Keratinocyte (primary cell): ENCODE results near the gene TAGLN. TPM values are rescaled to one million over a fixed set of nuclear protein-coding genes. Genes with fewer than 3 reads are reported as not detected.

Experiments used
- DNase-seq: peaks from one replicate; pipeline ENCODE4 v3.0.0-alpha.2; 2011; ENCODE audit warnings: low read depth, missing footprints, low spot score
- FAIRE-seq: peaks from 2 replicates; lab custom pipeline; 2011; peaks lifted over from hg19 to GRCh38; lab: Jason Lieb, UNC
- H2AFZ ChIP-seq: 2 replicates; pipeline ENCODE4 v1.6.0; 2012; ENCODE audit warnings: low read length, control low read depth, inconsistent platforms; ENCODE audit not compliant: control insufficient read depth
- H3K27ac ChIP-seq: 2 replicates; pipeline ENCODE4 v1.5.1; 2011; ENCODE audit warnings: low read length; ENCODE audit not compliant: control insufficient read depth, insufficient read depth
- H3K27me3 ChIP-seq: 3 replicates; pipeline ENCODE4 v1.6.0; 2011; ENCODE audit warnings: low read length; ENCODE audit not compliant: control insufficient read depth, insufficient read depth; ENCODE audit errors: extremely low read depth
- H3K36me3 ChIP-seq, 2 experiments: 2 replicates in 1 of 2; 3 replicates in 1 of 2; pipeline ENCODE4 v1.5.1; 2011; ENCODE audit warnings: low read length in 2 of 2, mild to moderate bottlenecking in 1 of 2; ENCODE audit not compliant: control insufficient read depth in 2 of 2, insufficient read depth in 2 of 2; ENCODE audit errors: extremely low read depth in 1 of 2
- H3K4me1 ChIP-seq: 3 replicates; pipeline ENCODE4 v1.5.1; 2011; ENCODE audit warnings: low read length; ENCODE audit not compliant: control insufficient read depth, insufficient read depth; ENCODE audit errors: extremely low read depth
- H3K4me2 ChIP-seq: 3 replicates; pipeline ENCODE4 v1.6.0; 2011; ENCODE audit warnings: low read depth, low read length; ENCODE audit not compliant: control insufficient read depth, insufficient read depth; ENCODE audit errors: extremely low read depth
- H3K4me3 ChIP-seq, 3 experiments: fragments of 200-600 bp in 1 of 3; sonication (generic) in 1 of 3; 2 replicates in 2 of 3; 3 replicates in 1 of 3; pipeline ENCODE4 v1.5.1; 2011 to 2016; ENCODE audit warnings: low read length in 3 of 3, mild to moderate bottlenecking in 3 of 3, control low read depth in 2 of 3, inconsistent platforms in 1 of 3, low read depth in 1 of 3, mixed read lengths in 1 of 3, mixed run types in 1 of 3, moderate library complexity in 1 of 3; ENCODE audit not compliant: control insufficient read depth in 2 of 3, insufficient read depth in 2 of 3; ENCODE audit errors: extremely low read depth in 1 of 3
- H3K79me2 ChIP-seq: 2 replicates; pipeline ENCODE4 v1.6.0; 2012; ENCODE audit warnings: low read length; ENCODE audit not compliant: control insufficient read depth, insufficient read depth
- H3K9ac ChIP-seq: 3 replicates; pipeline ENCODE4 v1.6.0; 2011; ENCODE audit warnings: low read length; ENCODE audit not compliant: control insufficient read depth, insufficient read depth; ENCODE audit errors: extremely low read depth
- H3K9me1 ChIP-seq: 3 replicates; pipeline ENCODE4 v1.6.0; 2011; ENCODE audit warnings: low read length; ENCODE audit not compliant: control insufficient read depth, insufficient read depth; ENCODE audit errors: extremely low read depth
- H3K9me3 ChIP-seq: 2 replicates; pipeline ENCODE4 v1.5.1; 2012; ENCODE audit warnings: low read depth, low read length; ENCODE audit not compliant: control insufficient read depth
- H4K20me1 ChIP-seq: 3 replicates; pipeline ENCODE4 v1.6.0; 2011; ENCODE audit warnings: low read length; ENCODE audit not compliant: control insufficient read depth, insufficient read depth; ENCODE audit errors: extremely low read depth
- CTCF ChIP-seq, 3 experiments: IDR thresholded peaks in 1 of 3; conservative IDR thresholded peaks in 1 of 3; optimal IDR thresholded peaks in 1 of 3; 2 replicates in 2 of 3; 3 replicates in 1 of 3; pipeline versions ENCODE3 to v1.5.1; 2011; ENCODE audit warnings: low read length in 3 of 3, mild to moderate bottlenecking in 3 of 3, moderate library complexity in 2 of 3, control low read depth in 1 of 3, inconsistent platforms in 1 of 3; ENCODE audit not compliant: insufficient read depth in 2 of 3; ENCODE audit errors: extremely low read depth in 1 of 3
- EZH2 ChIP-seq: IDR thresholded peaks from one replicate; pipeline ENCODE4 v1.6.1; 2012; ENCODE audit warnings: inconsistent platforms, mild to moderate bottlenecking, low read length, moderate library complexity
- dilution Hi-C: fragments of 300-500 bp; cut with MboI; formaldehyde crosslinking; loops from one replicate; pipeline ENCODE4 v1.7.0; 2020; ENCODE audit warnings: low sequenced_read_pairs; ENCODE audit not compliant: extremely low pct_ligation_motif_present
- polyA plus RNA-seq, 5 experiments: library from polyadenylated mRNA; depleted of rRNA in 3 of 5; stranded (reverse) in 3 of 5; stranded (forward) in 1 of 5; unstranded in 1 of 5; fragments of >200 nt; gene quantifications; 1 replicate in 1 of 5; 2 replicates in 3 of 5; 3 replicates in 1 of 5; pipeline versions ENCODE4 v1.2.1 to v1.2.3, GENCODE V29; 2011 to 2012; ENCODE audit warnings: missing spikeins in 2 of 5, low read depth in 1 of 5, low replicate concordance in 1 of 5

The TAGLN gene
- polyA plus RNA-seq, 1 donor (not counting 4 experiments of a cell fraction or from before 2014, with no cell fraction given), result 26.6 TPM

DNA sequence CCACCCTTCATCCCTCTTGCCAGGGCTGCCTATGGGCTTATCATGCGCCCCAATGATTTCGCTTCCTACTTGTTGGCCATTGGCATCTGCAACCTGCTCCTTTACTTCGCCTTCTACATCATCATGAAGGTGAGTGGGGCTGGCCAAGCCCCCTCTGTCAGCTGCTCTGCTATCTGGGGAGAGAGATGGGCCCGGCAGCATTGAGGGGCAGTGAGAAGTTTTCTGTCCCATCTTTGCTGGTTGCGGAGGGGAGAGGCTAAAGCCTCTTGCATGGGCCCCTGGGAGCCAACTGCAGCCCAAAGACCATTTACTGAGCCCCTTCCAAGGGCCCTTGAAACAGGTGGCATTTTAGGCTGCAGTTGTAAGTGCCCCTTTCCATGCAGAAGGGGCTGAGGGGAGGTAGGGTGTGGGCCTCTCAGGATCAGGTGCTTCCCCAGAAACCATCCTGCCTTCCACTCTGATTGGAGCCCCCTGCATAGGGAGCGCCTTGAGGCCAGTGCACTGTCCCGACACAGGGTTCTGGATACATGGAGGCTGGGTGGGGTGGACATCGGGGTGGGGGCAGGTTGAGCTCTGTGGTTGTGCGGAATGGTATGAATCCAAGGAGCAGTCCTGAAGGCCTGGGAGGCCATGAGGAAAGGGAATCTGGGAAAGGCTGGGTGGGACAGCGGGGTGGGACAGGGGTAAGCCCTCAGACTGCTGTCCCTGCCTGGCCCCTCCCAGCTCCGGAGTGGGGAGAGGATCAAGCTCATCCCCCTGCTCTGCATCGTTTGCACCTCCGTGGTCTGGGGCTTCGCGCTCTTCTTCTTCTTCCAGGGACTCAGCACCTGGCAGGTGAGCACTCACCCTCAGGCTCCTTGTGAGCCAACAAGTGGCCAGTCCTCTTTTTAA is 5.8 kb upstream of the TAGLN start:
- Histone ChIP-seq H3K27me3 (no peaks in the 10 kb centered on the region), H4K20me1 (no peaks in the 10 kb centered on the region), H3K36me3 (peaks cover 6 to 27% of the 10 kb centered on the region in 2 experiments), H3K4me3 (no peak overlapping the region), H3K9ac (no peak overlapping the region), H3K9me1 (no peaks in the 10 kb centered on the region), H3K4me1 (peaks cover 7% of the 10 kb centered on the region), H3K79me2 (no peaks in the 10 kb centered on the region), H2AFZ (no peak overlapping the region), H3K9me3 (no peaks in the 10 kb centered on the region), H3K4me2 (no peak overlapping the region), H3K27ac (no peak overlapping the region)
- FAIRE-seq (no peak), DNase-seq (no peak)
- no peak for TF ChIP-seq CTCF (optimal IDR thresholded peaks at IDR 0.05 in 1 of 3, IDR thresholded peaks at IDR 0.05 in 1 of 3, conservative IDR thresholded peaks at IDR 0.05 in 1 of 3; ENCODE audit: extremely low read depth in 1 of 3, insufficient read depth in 2 of 3, low read length in 3 of 3)
- no peak for TF ChIP-seq EZH2
- dilution Hi-C loops, result no loop called here

GRCh38 chr11:117194267-117194666 is 4.9 kb upstream of the TAGLN start:
- TF ChIP-seq CTCF (optimal IDR thresholded peaks at IDR 0.05 in 1 of 3, IDR thresholded peaks at IDR 0.05 in 1 of 3, conservative IDR thresholded peaks at IDR 0.05 in 1 of 3; ENCODE audit: extremely low read depth in 1 of 3, insufficient read depth in 2 of 3, low read length in 3 of 3) (no peak), EZH2 (no peak)
- H2AFZ ChIP-seq, result no peak overlapping the region
- DNase-seq (no peak), FAIRE-seq (no peak)
- no peak overlapping the region for H3K4me2 ChIP-seq
- no peaks in the 10 kb centered on the region for H3K9me3 ChIP-seq
- no peak overlapping the region for H3K9ac ChIP-seq
- no peaks in the 10 kb centered on the region for H4K20me1 ChIP-seq
- no peaks in the 10 kb centered on the region for H3K9me1 ChIP-seq
- no peak overlapping the region for H3K27ac ChIP-seq
- no peak overlapping the region for H3K4me3 ChIP-seq
- peaks cover 15% of the 10 kb centered on the region for H3K4me1 ChIP-seq
- no peaks in the 10 kb centered on the region for H3K79me2 ChIP-seq
- dilution Hi-C loops, result no loop called here
- H3K27me3 ChIP-seq, result no peaks in the 10 kb centered on the region
- peaks cover 0 to 20% of the 10 kb centered on the region in 2 experiments for H3K36me3 ChIP-seq
